Duodenal mucosa (tissue), 2 donors: ENCODE results near the gene BCL3.
A peak's percentile ranks its signal among the peaks of the same experiment; 100 is the strongest.

ENCODE experiments used
- H3K27ac ChIP-seq: one replicate; pipeline ENCODE4 v1.7.0; 2013; ENCODE audit warnings: low read depth, low read length
- H3K27me3 ChIP-seq, 2 donors: one replicate each; pipeline ENCODE4 v1.7.0; 2013; ENCODE audit warnings: low read length in 2 of 2, control low read depth in 1 of 2; ENCODE audit not compliant: insufficient read depth in 2 of 2, control insufficient read depth in 1 of 2
- H3K36me3 ChIP-seq, 2 donors: one replicate each; pipeline ENCODE4 v1.7.0; 2013; ENCODE audit warnings: low read length in 2 of 2, control low read depth in 1 of 2; ENCODE audit not compliant: insufficient read depth in 2 of 2, control insufficient read depth in 1 of 2
- H3K4me1 ChIP-seq, 2 donors: one replicate each; pipeline ENCODE4 v1.7.0; 2013; ENCODE audit warnings: low read length in 2 of 2, control low read depth in 1 of 2; ENCODE audit not compliant: insufficient read depth in 2 of 2, control insufficient read depth in 1 of 2
- H3K4me3 ChIP-seq, 2 donors: one replicate each; pipeline ENCODE4 v1.7.0; 2013; ENCODE audit warnings: low read length in 2 of 2, low read depth in 1 of 2
- H3K9ac ChIP-seq, 2 donors: one replicate each; pipeline ENCODE4 v1.7.0; 2013; ENCODE audit warnings: low read length in 2 of 2, low read depth in 1 of 2
- H3K9me3 ChIP-seq, 2 donors: one replicate each; pipeline ENCODE4 v1.7.0; 2013; ENCODE audit warnings: low read length in 2 of 2, control low read depth in 1 of 2; ENCODE audit not compliant: control insufficient read depth in 1 of 2

The BCL3 gene, protein sequence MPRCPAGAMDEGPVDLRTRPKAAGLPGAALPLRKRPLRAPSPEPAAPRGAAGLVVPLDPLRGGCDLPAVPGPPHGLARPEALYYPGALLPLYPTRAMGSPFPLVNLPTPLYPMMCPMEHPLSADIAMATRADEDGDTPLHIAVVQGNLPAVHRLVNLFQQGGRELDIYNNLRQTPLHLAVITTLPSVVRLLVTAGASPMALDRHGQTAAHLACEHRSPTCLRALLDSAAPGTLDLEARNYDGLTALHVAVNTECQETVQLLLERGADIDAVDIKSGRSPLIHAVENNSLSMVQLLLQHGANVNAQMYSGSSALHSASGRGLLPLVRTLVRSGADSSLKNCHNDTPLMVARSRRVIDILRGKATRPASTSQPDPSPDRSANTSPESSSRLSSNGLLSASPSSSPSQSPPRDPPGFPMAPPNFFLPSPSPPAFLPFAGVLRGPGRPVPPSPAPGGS

DNA sequence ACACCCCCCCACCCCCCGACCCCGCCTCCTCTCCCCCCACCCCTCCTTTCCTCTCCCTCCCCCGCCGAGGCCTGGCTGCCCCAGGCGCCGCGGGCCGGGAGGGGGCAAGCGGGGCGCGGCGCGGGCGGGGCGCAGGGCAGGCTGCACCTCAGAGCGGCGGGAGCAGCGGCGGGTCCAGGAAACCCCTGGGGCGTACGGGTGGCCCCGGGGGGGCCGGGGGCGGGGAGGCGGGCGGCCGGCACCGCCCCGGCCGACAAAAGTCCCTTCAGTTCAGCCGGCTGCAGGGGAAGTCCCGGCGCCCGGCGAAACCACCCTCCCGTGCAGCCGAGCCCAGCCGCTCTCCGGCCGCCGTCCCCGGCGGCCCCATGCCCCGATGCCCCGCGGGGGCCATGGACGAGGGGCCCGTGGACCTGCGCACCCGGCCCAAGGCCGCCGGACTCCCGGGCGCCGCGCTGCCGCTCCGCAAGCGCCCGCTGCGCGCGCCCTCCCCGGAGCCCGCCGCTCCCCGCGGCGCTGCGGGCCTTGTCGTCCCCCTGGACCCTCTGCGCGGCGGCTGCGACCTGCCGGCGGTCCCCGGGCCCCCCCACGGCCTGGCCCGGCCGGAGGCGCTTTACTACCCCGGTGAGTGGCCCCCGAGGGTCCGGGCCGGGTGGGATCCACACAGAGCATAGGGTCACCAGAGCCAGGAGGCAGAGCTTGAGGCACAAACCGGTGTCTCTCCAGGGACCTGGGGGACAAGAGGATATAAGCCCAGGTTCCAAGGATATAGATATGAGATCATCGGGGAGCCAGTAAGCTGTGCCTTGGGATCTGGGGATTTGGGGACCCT lies at the start of gene BCL3:
BCL3 (plus strand) TSS at position 283 of the 829 bp plus-strand sequence; CDS start at position 366, 83 bp downstream.
- H3K36me3 ChIP-seq: peaks cover 0 to 13% of the 10 kb centered on the region in 2 donors
- no peaks in the 10 kb centered on the region for H3K27me3 ChIP-seq
- peak within 1 kb of the TSS; percentile 84 to 92 for H3K4me3 ChIP-seq
- H3K27ac ChIP-seq: peak within 1 kb of the TSS; percentile 97
- H3K4me1 ChIP-seq: peaks cover 52 to 71% of the 10 kb centered on the region in 2 donors
- H3K9ac ChIP-seq: peak within 1 kb of the TSS; percentile 84 to 97
- no peaks in the 10 kb centered on the region for H3K9me3 ChIP-seq

DNA sequence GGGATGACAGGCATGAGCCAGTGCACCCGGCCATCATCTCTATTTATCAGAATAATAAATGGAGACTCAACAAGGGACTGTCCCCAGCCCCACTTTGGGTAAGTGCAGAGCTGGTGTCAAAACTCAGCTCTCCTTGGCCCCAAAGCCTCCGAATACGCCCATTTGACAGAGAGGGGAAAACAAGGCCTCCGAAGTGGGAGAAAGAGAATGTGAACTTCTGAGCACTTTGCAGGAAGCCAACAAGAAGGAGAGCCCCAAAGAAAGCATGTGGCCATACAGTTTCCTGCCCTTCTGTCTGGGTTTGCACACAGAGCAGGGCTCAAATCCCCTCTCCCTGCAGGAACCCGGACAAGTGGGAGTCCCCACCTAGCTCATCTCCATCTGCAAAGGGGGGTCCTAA lies 48.0 kb upstream of the BCL3 start:
- Histone ChIP-seq H3K36me3 (no peaks in the 10 kb centered on the region), H3K27ac (no peak overlapping the region), H3K9ac (no peak overlapping the region), H3K9me3 (no peaks in the 10 kb centered on the region), H3K4me3 (no peak overlapping the region), H3K4me1 (peaks cover 10 to 11% of the 10 kb centered on the region in 2 donors), H3K27me3 (no peaks in the 10 kb centered on the region)

DNA sequence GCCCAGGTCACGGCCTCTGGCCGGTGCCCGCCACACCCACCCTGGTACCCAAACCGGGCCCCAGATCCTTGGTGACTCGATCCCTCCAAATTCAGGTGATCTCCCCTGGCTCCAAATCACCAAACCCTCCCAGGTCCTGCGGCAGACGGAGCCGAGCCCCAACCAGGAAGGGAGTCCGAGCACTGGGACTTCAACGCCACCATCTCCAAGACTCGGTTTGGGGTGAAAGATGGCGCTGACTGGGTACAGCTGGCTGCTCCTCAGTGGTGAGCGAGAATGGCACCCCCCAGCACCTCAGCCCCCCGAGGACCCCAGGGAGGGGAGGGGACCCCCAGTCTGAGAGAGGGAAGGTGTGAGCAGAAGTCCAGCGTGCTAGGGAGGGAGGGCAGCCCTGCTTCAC lies 47.3 kb upstream of the BCL3 start:
- Histone ChIP-seq H3K4me3 (no peak overlapping the region), H3K27ac (no peak overlapping the region), H3K36me3 (no peaks in the 10 kb centered on the region), H3K4me1 (peaks cover 10 to 11% of the 10 kb centered on the region in 2 donors), H3K9me3 (no peaks in the 10 kb centered on the region), H3K9ac (no peak overlapping the region), H3K27me3 (no peaks in the 10 kb centered on the region)

DNA sequence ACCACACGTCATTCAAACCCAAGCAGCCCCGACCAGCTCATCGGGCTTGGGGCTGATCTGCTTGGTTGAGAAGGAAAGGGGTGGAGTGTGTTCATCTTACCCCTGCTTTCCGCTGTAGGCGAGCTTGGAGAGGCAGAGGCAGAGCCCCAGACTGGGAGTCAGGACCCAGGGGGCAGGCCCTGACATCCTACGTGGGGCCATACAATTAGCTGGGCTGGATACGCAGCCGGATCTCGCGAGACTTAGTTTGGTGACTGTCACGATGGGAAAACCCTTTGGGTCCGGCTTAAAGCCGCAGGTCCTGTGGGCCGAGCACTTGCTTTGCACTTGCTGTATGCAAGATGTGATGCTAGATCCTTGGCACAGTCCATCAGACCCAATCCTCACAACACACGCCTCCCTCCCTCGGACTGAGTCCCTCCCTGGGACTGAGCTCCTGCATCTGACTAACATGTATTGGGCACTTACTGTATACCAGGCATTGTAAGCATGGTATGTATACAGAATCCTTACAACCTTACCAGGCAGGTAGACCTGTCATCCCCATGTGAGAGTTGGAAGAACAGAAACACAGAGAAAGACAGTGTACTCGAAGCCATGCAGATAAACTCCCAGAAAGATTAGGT lies 45.8 kb upstream of the BCL3 start:
- H3K9me3 ChIP-seq: no peaks in the 10 kb centered on the region
- H3K9ac ChIP-seq: no peak overlapping the region
- H3K36me3 ChIP-seq: no peaks in the 10 kb centered on the region
- H3K4me3 ChIP-seq: no peak overlapping the region
- H3K27ac ChIP-seq: no peak overlapping the region
- H3K27me3 ChIP-seq: no peaks in the 10 kb centered on the region
- peaks cover 7 to 9% of the 10 kb centered on the region in 2 donors for H3K4me1 ChIP-seq

DNA sequence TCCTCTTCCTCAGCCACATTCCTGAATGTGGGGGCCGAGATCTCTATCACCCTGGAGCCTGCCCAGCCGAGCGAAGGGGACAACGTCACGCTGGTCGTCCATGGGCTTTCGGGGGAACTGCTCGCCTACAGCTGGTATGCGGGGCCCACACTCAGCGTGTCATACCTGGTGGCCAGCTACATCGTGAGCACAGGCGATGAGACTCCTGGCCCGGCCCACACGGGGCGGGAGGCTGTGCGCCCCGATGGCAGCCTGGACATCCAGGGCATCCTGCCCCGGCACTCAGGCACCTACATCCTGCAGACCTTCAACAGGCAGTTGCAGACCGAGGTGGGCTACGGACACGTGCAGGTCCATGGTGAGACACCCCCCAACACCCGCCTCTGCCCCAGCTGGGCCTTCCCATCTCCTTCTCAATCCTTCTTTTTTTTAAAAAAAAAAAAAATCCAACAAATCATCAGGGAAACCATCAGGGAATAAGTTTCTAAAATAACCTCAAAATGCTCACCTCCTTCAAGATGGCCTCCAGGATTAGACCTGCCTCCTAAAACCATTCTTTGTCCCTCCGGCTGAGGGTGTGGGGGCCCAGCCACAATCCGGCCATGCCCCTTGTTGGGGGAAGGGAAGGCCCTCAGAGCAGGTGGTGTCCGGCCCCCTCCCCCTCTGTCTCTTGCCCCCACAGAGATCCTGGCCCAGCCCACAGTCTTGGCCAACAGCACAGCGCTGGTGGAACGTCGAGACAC lies 45.0 kb upstream of the BCL3 start:
- Histone ChIP-seq H3K27ac (no peak overlapping the region), H3K4me3 (no peak overlapping the region), H3K9ac (no peak overlapping the region), H3K36me3 (no peaks in the 10 kb centered on the region), H3K27me3 (no peaks in the 10 kb centered on the region), H3K9me3 (no peaks in the 10 kb centered on the region), H3K4me1 (peaks cover under 1 to 5% of the 10 kb centered on the region in 2 donors)

DNA sequence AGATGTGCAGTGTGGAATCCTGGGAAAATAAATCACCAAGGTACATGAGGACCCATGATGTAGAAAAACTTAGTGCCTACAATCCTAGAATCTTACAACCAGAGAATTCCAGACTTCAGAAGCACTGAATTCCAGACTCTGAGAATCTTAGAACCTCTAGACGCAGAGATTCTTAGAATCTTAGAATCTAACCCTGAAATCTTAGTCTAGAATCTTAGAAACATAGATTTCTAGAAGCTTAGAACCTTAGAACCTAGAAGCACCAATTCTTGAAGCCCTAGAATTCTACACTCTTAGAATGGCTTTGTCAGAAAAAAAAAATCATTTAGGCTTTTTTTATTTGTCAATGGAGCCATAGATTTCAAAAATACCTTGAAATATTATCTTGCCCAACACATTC lies 43.5 kb upstream of the BCL3 start:
- Histone ChIP-seq H3K27ac (no peak overlapping the region), H3K9ac (no peak overlapping the region), H3K27me3 (no peaks in the 10 kb centered on the region), H3K4me3 (no peak overlapping the region), H3K4me1 (peaks cover 0 to 3% of the 10 kb centered on the region in 2 donors), H3K9me3 (no peaks in the 10 kb centered on the region), H3K36me3 (no peaks in the 10 kb centered on the region)

DNA sequence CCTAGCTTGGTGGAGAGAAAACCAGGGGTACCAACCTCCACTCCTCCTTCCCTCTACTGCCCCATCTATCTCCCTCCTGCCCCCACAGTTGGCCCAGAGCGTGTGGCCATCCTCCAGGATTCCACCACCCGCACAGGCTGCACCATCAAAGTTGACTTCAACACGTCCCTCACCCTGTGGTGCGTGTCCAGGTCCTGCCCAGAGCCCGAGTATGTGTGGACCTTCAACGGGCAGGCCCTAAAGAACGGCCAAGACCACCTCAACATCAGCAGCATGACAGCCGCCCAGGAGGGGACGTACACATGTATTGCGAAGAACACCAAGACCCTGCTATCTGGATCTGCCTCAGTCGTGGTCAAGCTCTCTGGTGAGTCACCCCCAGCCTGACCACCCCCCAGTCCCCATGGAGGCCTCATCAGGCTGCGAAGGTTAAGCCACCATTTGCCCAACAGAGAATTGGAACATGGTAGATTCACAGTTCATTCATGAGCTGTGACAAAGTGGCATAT lies 43.0 kb upstream of the BCL3 start:
- H3K4me3 ChIP-seq: no peak overlapping the region
- no peaks in the 10 kb centered on the region for H3K36me3 ChIP-seq
- no peaks in the 10 kb centered on the region for H3K27me3 ChIP-seq
- H3K9me3 ChIP-seq: no peaks in the 10 kb centered on the region
- H3K27ac ChIP-seq: no peak overlapping the region
- H3K4me1 ChIP-seq: peaks cover 0 to 3% of the 10 kb centered on the region in 2 donors
- no peak overlapping the region for H3K9ac ChIP-seq

DNA sequence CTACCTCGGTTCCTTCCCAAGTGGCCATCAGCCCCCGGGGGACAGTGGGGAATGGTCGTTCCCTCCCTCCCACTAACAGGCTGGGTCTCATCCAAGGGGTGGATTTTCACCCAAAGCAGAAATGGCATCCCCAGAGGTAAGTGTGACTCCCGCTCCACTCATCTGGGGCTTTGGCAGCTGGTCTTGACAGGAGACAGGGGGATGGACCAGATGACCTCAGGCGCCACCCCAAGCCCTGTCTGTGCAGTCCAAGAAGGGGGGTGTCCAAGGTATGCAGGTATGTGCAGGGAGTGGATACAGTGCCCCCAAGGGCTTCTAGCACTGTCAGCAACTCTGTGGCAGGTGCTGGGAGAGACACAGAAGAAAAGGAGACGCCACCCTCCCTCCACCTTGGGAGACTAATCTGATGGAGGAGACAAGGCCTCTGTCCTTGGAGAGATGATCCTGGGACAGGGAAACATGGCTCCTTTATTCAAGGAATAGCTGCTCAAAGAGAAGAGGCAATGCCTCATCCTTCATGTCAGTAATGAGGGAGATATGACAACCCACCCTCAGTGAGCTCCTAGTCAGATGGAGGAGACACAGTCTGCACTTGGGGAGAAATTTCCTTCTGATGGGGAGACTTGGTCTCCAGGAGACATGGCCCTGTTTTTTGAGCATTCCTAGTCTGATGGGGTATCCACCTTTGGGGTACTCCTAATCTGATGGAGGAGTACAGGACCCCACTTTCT lies 41.8 kb upstream of the BCL3 start:
- Histone ChIP-seq H3K27me3 (no peaks in the 10 kb centered on the region), H3K4me3 (no peak overlapping the region), H3K9ac (no peak overlapping the region), H3K4me1 (no peaks in the 10 kb centered on the region), H3K9me3 (no peaks in the 10 kb centered on the region), H3K27ac (no peak overlapping the region), H3K36me3 (no peaks in the 10 kb centered on the region)

DNA sequence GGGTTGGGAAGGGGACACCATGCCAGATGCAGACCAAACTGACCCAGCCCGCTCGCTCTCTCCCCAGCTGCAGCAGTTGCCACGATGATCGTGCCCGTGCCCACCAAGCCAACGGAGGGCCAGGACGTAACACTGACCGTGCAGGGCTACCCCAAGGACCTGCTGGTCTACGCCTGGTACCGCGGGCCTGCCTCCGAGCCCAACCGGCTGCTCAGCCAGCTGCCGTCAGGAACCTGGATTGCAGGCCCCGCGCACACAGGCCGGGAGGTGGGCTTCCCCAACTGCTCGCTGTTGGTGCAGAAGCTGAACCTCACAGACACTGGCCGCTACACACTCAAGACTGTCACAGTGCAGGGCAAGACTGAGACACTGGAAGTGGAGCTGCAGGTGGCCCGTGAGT lies 40.7 kb upstream of the BCL3 start:
- H3K4me3 ChIP-seq: no peak overlapping the region
- no peak overlapping the region for H3K9ac ChIP-seq
- no peaks in the 10 kb centered on the region for H3K9me3 ChIP-seq
- H3K4me1 ChIP-seq: no peaks in the 10 kb centered on the region
- H3K27ac ChIP-seq: no peak overlapping the region
- H3K36me3 ChIP-seq: no peaks in the 10 kb centered on the region
- H3K27me3 ChIP-seq: no peaks in the 10 kb centered on the region
